ENCODE data around the gene ITLN2.
"Not testable (repeated sequence)": the region's sequence is repeated elsewhere in the genome, so short reads cannot be mapped to it uniquely, and the experiment has no call there.

Gene ITLN2

GRCh38 chr1:160952129-160952510, 2.5 kb downstream of the ITLN2 start:
- DNase-seq, result no peak

- DNase-seq, result peak in 3 of 4 experiments; percentile 25 to 66 (median 28)
Measured at GRCh38 chr1:160951443-160952128, 3.0 kb downstream of the ITLN2 start.

GRCh38 chr1:160950657-160951056, 4.0 kb downstream of the ITLN2 start:
- no peak for DNase-seq

- DNase-seq, result no peak
Measured at GRCh38 chr1:160949881-160950280, 4.7 kb downstream of the ITLN2 start.

GRCh38 chr1:160949216-160949880, 5.3 kb downstream of the ITLN2 start:
- DNase-seq, result not testable (repeated sequence)

- not testable (repeated sequence) for DNase-seq
Measured at GRCh38 chr1:160947174-160947759, 7.3 kb downstream of the ITLN2 start.

- not testable (repeated sequence) for DNase-seq
Measured at GRCh38 chr1:160945881-160946280, 8.7 kb downstream of the ITLN2 start.

- DNase-seq, result no peak
Measured at GRCh38 chr1:160945079-160945478, 9.5 kb downstream of the ITLN2 start.

GRCh38 chr1:160942926-160943325, 11.7 kb downstream of the ITLN2 start:
- no peak for DNase-seq

- DNase-seq, result not testable (repeated sequence)
Measured at GRCh38 chr1:160936666-160937065, 17.9 kb downstream of the ITLN2 start.

- no peak for DNase-seq
Measured at GRCh38 chr1:160935527-160936258, 18.9 kb downstream of the ITLN2 start.

GRCh38 chr1:160933305-160933704, 21.3 kb downstream of the ITLN2 start:
- not testable (repeated sequence) for DNase-seq

- no peak for DNase-seq
Measured at GRCh38 chr1:160925652-160926244, 28.9 kb downstream of the ITLN2 start.

- no peak for DNase-seq
Measured at GRCh38 chr1:160924791-160925651, 29.6 kb downstream of the ITLN2 start.

- DNase-seq, result no peak
Measured at GRCh38 chr1:160916666-160917065, 37.9 kb downstream of the ITLN2 start.

GRCh38 chr1:160913229-160913628, 41.4 kb downstream of the ITLN2 start:
- not testable (repeated sequence) for DNase-seq

GRCh38 chr1:160911925-160912324, 42.7 kb downstream of the ITLN2 start:
- no peak for DNase-seq

GRCh38 chr1:160911441-160911840, 43.2 kb downstream of the ITLN2 start:
- DNase-seq, result no peak

- DNase-seq, result no peak
Measured at GRCh38 chr1:160910170-160910750, 44.3 kb downstream of the ITLN2 start.

- DNase-seq, result no peak
Measured at GRCh38 chr1:160907976-160908375, 46.6 kb downstream of the ITLN2 start.

- no peak for DNase-seq
Measured at GRCh38 chr1:160905617-160905989, 49.0 kb downstream of the ITLN2 start.
